Keratinocyte (primary cell): Measurements from ENCODE around the gene TRIB2. TPM values are rescaled to one million over a fixed set of nuclear protein-coding genes. Genes with fewer than 3 reads are reported as not detected.

ENCODE experiments used
- DNase-seq: peaks from one replicate; pipeline ENCODE4 v3.0.0-alpha.2; 2011; ENCODE audit warnings: low read depth, missing footprints, low spot score
- FAIRE-seq: peaks from 2 replicates; lab custom pipeline; 2011; peaks lifted over from hg19 to GRCh38; lab: Jason Lieb, UNC
- H2AFZ ChIP-seq: 2 replicates; pipeline ENCODE4 v1.6.0; 2012; ENCODE audit warnings: low read length, control low read depth, inconsistent platforms; ENCODE audit not compliant: control insufficient read depth
- H3K27ac ChIP-seq: 2 replicates; pipeline ENCODE4 v1.5.1; 2011; ENCODE audit warnings: low read length; ENCODE audit not compliant: control insufficient read depth, insufficient read depth
- H3K27me3 ChIP-seq: 3 replicates; pipeline ENCODE4 v1.6.0; 2011; ENCODE audit warnings: low read length; ENCODE audit not compliant: control insufficient read depth, insufficient read depth; ENCODE audit errors: extremely low read depth
- H3K36me3 ChIP-seq, 2 experiments: 2 replicates in 1 of 2; 3 replicates in 1 of 2; pipeline ENCODE4 v1.5.1; 2011; ENCODE audit warnings: low read length in 2 of 2, mild to moderate bottlenecking in 1 of 2; ENCODE audit not compliant: control insufficient read depth in 2 of 2, insufficient read depth in 2 of 2; ENCODE audit errors: extremely low read depth in 1 of 2
- H3K4me1 ChIP-seq: 3 replicates; pipeline ENCODE4 v1.5.1; 2011; ENCODE audit warnings: low read length; ENCODE audit not compliant: control insufficient read depth, insufficient read depth; ENCODE audit errors: extremely low read depth
- H3K4me2 ChIP-seq: 3 replicates; pipeline ENCODE4 v1.6.0; 2011; ENCODE audit warnings: low read depth, low read length; ENCODE audit not compliant: control insufficient read depth, insufficient read depth; ENCODE audit errors: extremely low read depth
- H3K4me3 ChIP-seq, 3 experiments: fragments of 200-600 bp in 1 of 3; sonication (generic) in 1 of 3; 2 replicates in 2 of 3; 3 replicates in 1 of 3; pipeline ENCODE4 v1.5.1; 2011 to 2016; ENCODE audit warnings: low read length in 3 of 3, mild to moderate bottlenecking in 3 of 3, control low read depth in 2 of 3, inconsistent platforms in 1 of 3, low read depth in 1 of 3, mixed read lengths in 1 of 3, mixed run types in 1 of 3, moderate library complexity in 1 of 3; ENCODE audit not compliant: control insufficient read depth in 2 of 3, insufficient read depth in 2 of 3; ENCODE audit errors: extremely low read depth in 1 of 3
- H3K79me2 ChIP-seq: 2 replicates; pipeline ENCODE4 v1.6.0; 2012; ENCODE audit warnings: low read length; ENCODE audit not compliant: control insufficient read depth, insufficient read depth
- H3K9ac ChIP-seq: 3 replicates; pipeline ENCODE4 v1.6.0; 2011; ENCODE audit warnings: low read length; ENCODE audit not compliant: control insufficient read depth, insufficient read depth; ENCODE audit errors: extremely low read depth
- H3K9me1 ChIP-seq: 3 replicates; pipeline ENCODE4 v1.6.0; 2011; ENCODE audit warnings: low read length; ENCODE audit not compliant: control insufficient read depth, insufficient read depth; ENCODE audit errors: extremely low read depth
- H3K9me3 ChIP-seq: 2 replicates; pipeline ENCODE4 v1.5.1; 2012; ENCODE audit warnings: low read depth, low read length; ENCODE audit not compliant: control insufficient read depth
- H4K20me1 ChIP-seq: 3 replicates; pipeline ENCODE4 v1.6.0; 2011; ENCODE audit warnings: low read length; ENCODE audit not compliant: control insufficient read depth, insufficient read depth; ENCODE audit errors: extremely low read depth
- CTCF ChIP-seq, 3 experiments: IDR thresholded peaks in 1 of 3; conservative IDR thresholded peaks in 1 of 3; optimal IDR thresholded peaks in 1 of 3; 2 replicates in 2 of 3; 3 replicates in 1 of 3; pipeline versions ENCODE3 to v1.5.1; 2011; ENCODE audit warnings: low read length in 3 of 3, mild to moderate bottlenecking in 3 of 3, moderate library complexity in 2 of 3, control low read depth in 1 of 3, inconsistent platforms in 1 of 3; ENCODE audit not compliant: insufficient read depth in 2 of 3; ENCODE audit errors: extremely low read depth in 1 of 3
- EZH2 ChIP-seq: IDR thresholded peaks from one replicate; pipeline ENCODE4 v1.6.1; 2012; ENCODE audit warnings: inconsistent platforms, mild to moderate bottlenecking, low read length, moderate library complexity
- dilution Hi-C: fragments of 300-500 bp; cut with MboI; formaldehyde crosslinking; loops from one replicate; pipeline ENCODE4 v1.7.0; 2020; ENCODE audit warnings: low sequenced_read_pairs; ENCODE audit not compliant: extremely low pct_ligation_motif_present
- polyA plus RNA-seq, 5 experiments: library from polyadenylated mRNA; depleted of rRNA in 3 of 5; stranded (reverse) in 3 of 5; stranded (forward) in 1 of 5; unstranded in 1 of 5; fragments of >200 nt; gene quantifications; 1 replicate in 1 of 5; 2 replicates in 3 of 5; 3 replicates in 1 of 5; pipeline versions ENCODE4 v1.2.1 to v1.2.3, GENCODE V29; 2011 to 2012; ENCODE audit warnings: missing spikeins in 2 of 5, low read depth in 1 of 5, low replicate concordance in 1 of 5

Gene TRIB2
- polyA plus RNA-seq, 1 donor (not counting 4 experiments of a cell fraction or from before 2014, with no cell fraction given) = 7.7 TPM

GRCh38 chr2:12672711-12673315 lies 43.9 kb upstream of the TRIB2 start:
- no peaks in the 10 kb centered on the region for H3K9me3 ChIP-seq
- FAIRE-seq = no peak
- H3K27ac ChIP-seq = no peak overlapping the region
- H3K9me1 ChIP-seq = no peaks in the 10 kb centered on the region
- H4K20me1 ChIP-seq = no peaks in the 10 kb centered on the region
- H3K4me3 ChIP-seq = no peak overlapping the region
- no peaks in the 10 kb centered on the region for H3K27me3 ChIP-seq
- H3K36me3 ChIP-seq = no peaks in the 10 kb centered on the region
- no peak overlapping the region for H2AFZ ChIP-seq
- H3K4me1 ChIP-seq = peaks cover 3% of the 10 kb centered on the region
- dilution Hi-C loops = no loop called here
- H3K79me2 ChIP-seq = no peaks in the 10 kb centered on the region
- H3K9ac ChIP-seq = no peak overlapping the region
- no peak overlapping the region for H3K4me2 ChIP-seq
- DNase-seq = no peak
- TF ChIP-seq CTCF (optimal IDR thresholded peaks at IDR 0.05 in 1 of 3, IDR thresholded peaks at IDR 0.05 in 1 of 3, conservative IDR thresholded peaks at IDR 0.05 in 1 of 3; ENCODE audit: extremely low read depth in 1 of 3, insufficient read depth in 2 of 3, low read length in 3 of 3) = no peak
- TF ChIP-seq EZH2 = no peak

- Histone ChIP-seq H3K9me1 (no peaks in the 10 kb centered on the region), H3K27ac (no peak overlapping the region), H3K4me2 (no peak overlapping the region), H3K9me3 (no peaks in the 10 kb centered on the region), H4K20me1 (no peaks in the 10 kb centered on the region), H3K27me3 (no peaks in the 10 kb centered on the region), H3K79me2 (no peaks in the 10 kb centered on the region), H2AFZ (no peak overlapping the region), H3K36me3 (no peaks in the 10 kb centered on the region), H3K4me3 (no peak overlapping the region), H3K9ac (no peak overlapping the region), H3K4me1 (peaks cover 3% of the 10 kb centered on the region)
- dilution Hi-C loops = no loop called here
- DNase-seq = no peak
- no peak for FAIRE-seq
- TF ChIP-seq CTCF (optimal IDR thresholded peaks at IDR 0.05 in 1 of 3, IDR thresholded peaks at IDR 0.05 in 1 of 3, conservative IDR thresholded peaks at IDR 0.05 in 1 of 3; ENCODE audit: extremely low read depth in 1 of 3, insufficient read depth in 2 of 3, low read length in 3 of 3) (no peak), EZH2 (no peak)
Measured at GRCh38 chr2:12674644-12675328, 42.0 kb upstream of the TRIB2 start.
